NCI-H2196 treated with DMSO at 0.1 percent for 48 hours (cell line): ENCODE data around the gene CHP2.
"Not testable (repeated sequence)": the region's sequence is repeated elsewhere in the genome, so short reads cannot be mapped to it uniquely, and the experiment has no call there.

Source experiments
- DNase-seq: peaks from one replicate; lab custom pipeline; 2025; ENCODE audit not compliant: unreplicated experiment; lab: John Stamatoyannopoulos, UW

Gene CHP2

DNA sequence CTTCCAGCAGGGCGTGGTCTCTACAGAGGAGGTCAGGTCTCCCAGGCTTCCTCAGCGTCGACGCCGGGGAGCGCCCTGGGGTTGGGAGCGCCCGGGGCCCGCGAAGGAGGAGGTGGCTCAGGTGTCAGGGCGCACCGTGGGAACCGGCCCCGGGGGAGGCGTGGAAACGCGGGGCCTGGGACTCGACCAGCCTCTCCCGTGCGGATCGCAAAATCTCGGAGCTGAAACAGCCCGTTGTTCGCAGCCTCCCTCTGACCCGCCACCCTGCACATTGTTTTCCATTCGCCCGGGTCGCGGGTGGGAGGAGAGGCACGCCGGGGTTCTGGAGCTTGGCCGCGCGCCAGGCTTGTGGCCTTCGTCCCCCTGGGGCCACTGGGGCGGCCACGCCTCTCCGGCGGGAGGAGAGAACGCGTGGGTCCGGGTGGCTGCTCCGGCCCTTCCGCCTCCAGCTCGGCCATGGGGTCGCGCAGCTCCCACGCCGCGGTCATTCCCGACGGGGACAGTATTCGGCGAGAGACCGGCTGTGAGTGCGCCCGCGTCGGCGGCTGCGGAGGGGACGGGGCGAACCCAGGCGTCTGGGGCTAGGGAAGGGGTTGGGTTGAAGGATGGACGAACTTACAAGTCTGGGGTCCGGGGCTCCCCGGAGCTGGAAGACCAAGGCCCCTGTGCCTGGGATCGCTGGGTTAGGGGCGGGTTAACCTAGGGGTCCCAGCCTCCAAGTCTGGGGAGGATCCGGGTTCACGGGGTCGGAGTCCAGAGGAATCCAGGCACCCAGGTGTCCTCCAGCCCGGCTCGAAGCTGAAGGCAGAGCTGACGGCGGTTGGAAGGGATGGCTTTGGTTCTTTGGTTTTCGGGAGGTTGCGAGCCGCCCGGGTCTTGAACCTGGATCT lies at the start of gene CHP2:
Gene CHP2, plus strand, starts transcription at position 433 of the 890 bp plus-strand sequence. Its CDS starts 24 bp downstream, at position 457.
- no peak for DNase-seq

DNA sequence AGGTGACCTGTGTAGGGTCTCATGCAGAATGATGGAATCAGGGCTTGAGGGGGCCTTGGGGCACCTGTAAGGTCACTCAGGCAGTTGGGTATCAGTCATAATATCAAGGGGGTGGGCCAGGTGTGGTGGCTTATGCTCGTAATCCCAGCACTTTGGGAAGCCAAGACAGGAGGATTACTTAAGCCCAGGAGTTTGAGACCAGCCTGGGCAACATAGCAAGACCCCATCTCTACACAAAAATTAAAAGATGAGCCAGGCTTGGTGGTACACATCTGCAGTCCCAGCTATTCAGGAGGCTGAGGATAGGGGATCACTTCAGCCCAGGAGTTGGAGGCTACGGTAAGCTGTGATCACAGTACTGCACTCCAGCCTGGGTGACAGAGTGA lies 49.3 kb upstream of the CHP2 start:
- no peak for DNase-seq

- DNase-seq: no peak
Measured at GRCh38 chr16:23706439-23706838, 48.4 kb upstream of the CHP2 start.

GRCh38 chr16:23709536-23709935 lies 45.3 kb upstream of the CHP2 start:
- DNase-seq: no peak

- no peak for DNase-seq
Measured at GRCh38 chr16:23710008-23710407, 44.8 kb upstream of the CHP2 start.

- DNase-seq: no peak
Measured at GRCh38 chr16:23710504-23710903, 44.3 kb upstream of the CHP2 start.

GRCh38 chr16:23711785-23712184 lies 43.0 kb upstream of the CHP2 start:
- DNase-seq: no peak

DNA sequence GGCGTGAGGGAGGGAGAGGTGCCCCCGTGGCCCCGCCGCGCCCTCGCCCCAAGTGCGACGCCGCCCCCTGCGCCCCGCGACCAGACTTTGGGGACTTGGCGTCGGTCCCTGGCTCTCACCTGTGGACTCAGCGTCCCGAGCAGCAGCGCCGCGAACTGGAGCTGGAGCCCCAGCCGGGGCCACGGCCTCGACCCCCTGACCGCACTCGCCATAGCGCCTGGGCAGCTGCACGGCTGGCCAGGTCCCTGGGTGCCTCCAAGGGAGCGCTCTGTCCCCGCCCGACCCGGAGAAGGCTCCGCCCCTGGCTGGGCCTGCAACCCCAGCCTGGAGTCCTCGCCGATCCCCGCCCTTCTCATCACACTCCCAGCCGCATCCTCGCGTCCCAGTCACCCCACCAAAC lies 41.9 kb upstream of the CHP2 start, which contains the start of gene ERN2:
Gene ERN2, minus strand, starts transcription at position 247 of the 400 bp plus-strand sequence. Its CDS starts 35 bp downstream, at position 212.
- no peak for DNase-seq

DNA sequence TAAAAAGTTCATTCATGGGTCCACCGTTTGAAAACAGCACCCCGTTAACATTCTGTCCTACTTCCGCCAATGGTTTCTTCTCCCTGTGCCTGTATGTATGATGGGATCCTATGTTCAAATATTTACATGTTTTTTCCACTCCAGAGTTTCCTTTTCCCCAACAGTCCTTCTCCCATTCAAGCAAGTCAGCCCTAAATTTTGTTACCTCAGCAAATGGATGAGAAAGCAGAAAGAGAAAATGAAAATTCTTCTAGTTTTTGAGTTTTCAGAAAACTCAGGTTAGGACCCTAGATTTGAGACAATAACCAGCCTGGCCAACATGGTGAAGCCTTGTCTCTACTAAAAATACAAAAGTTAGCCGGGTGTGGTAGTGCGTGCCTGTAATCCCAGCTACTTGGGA lies 38.3 kb upstream of the CHP2 start:
- DNase-seq: no peak

- not testable (repeated sequence) for DNase-seq
Measured at GRCh38 chr16:23722613-23723240, 32.1 kb upstream of the CHP2 start.

- DNase-seq: no peak
Measured at GRCh38 chr16:23724096-23724784, 30.6 kb upstream of the CHP2 start.

- DNase-seq: no peak
Measured at GRCh38 chr16:23724785-23725131, 30.1 kb upstream of the CHP2 start.

GRCh38 chr16:23726710-23727109 lies 28.1 kb upstream of the CHP2 start:
- DNase-seq: no peak

GRCh38 chr16:23728112-23728477 lies 26.7 kb upstream of the CHP2 start:
- DNase-seq: no peak

GRCh38 chr16:23729503-23730424 lies 25.1 kb upstream of the CHP2 start:
- no peak for DNase-seq

GRCh38 chr16:23734176-23734893 lies 20.5 kb upstream of the CHP2 start:
- DNase-seq: no peak

GRCh38 chr16:23737423-23738028 lies 17.3 kb upstream of the CHP2 start:
- DNase-seq: not testable (repeated sequence)

- no peak for DNase-seq
Measured at GRCh38 chr16:23739516-23739915, 15.3 kb upstream of the CHP2 start.

DNA sequence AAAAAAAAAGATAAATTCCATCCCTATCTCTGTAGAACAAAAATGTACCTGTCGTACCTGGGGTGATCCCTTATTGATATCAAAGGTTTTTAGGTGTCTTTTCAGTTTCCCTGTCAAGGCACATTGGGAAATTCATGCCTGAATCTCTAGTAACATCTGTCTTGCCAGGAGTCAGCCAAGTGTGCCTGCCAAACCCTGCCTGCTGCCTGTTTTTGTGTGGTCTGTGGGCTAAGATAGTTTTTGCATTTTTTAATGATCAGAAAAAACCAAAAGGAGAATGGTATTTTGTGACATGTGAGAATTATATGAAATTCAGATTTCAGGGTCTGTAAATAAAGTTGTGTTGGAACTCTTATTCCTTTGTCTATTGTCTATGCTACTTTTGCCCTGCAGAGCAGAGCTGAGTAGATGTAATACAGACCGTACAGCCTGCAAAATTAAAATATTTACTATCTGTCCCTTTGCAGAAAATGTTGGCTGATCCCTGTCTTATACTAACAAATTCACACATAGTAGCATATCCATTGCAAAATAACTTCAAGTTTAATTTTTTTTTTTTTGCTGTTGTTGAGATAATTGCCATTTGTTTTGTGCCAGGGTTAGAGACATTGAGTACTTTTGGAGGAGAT lies 13.0 kb upstream of the CHP2 start:
- DNase-seq: no peak
